HFF-Myc (cell line): Measurements from ENCODE around the gene ADORA2A.

Source experiments
- DNase-seq: peaks from one replicate; pipeline ENCODE4 v3.0.0-alpha.2; 2011; ENCODE audit warnings: low read depth; ENCODE audit errors: extremely low read depth
- H3K4me3 ChIP-seq: replicated peaks from 2 replicates; pipeline ENCODE4 v1.5.1; 2011; ENCODE audit warnings: low read depth, mild to moderate bottlenecking, control low read depth, low read length
- CTCF ChIP-seq: IDR thresholded peaks from 2 replicates; pipeline ENCODE4 v1.5.1; 2012; ENCODE audit warnings: mild to moderate bottlenecking, low read depth, low read length, control low read depth; ENCODE audit errors: missing control alignments

The ADORA2A gene

GRCh38 chr22:24431309-24432034, 4.1 kb downstream of the ADORA2A start:
- no peak for TF ChIP-seq CTCF
- DNase-seq, result no peak
- H3K4me3 ChIP-seq, result no peak overlapping the region

- TF ChIP-seq CTCF, result no peak
- DNase-seq, result no peak
- H3K4me3 ChIP-seq, result no peak overlapping the region
Observed at GRCh38 chr22:24432059-24432853, 4.9 kb downstream of the ADORA2A start.

- no peak overlapping the region for H3K4me3 ChIP-seq
- no peak for TF ChIP-seq CTCF
- no peak for DNase-seq
Observed at GRCh38 chr22:24433001-24433827, 5.8 kb downstream of the ADORA2A start.

GRCh38 chr22:24433828-24434470, 6.5 kb downstream of the ADORA2A start:
- DNase-seq, result no peak
- TF ChIP-seq CTCF, result no peak
- no peak overlapping the region for H3K4me3 ChIP-seq

GRCh38 chr22:24434471-24435322, 7.3 kb downstream of the ADORA2A start:
- no peak for DNase-seq
- H3K4me3 ChIP-seq, result no peak overlapping the region

More at GRCh38 chr22:24434471-24435322, 7.3 kb downstream of the ADORA2A start:
- TF ChIP-seq CTCF, result no peak
